ENCODE measurements around the gene SPOCK1.

Gene SPOCK1

GRCh38 chr5:137470111-137470920, 28.8 kb downstream of the SPOCK1 start:
- ChIA-PET CTCF (interaction anchor here (1.1 kb wide), 1 partner anchor 21 kb away, joined by 3 read pairs; no protein-coding TSS in a partner anchor), POLR2A (no interaction called here)
- no peak for DNase-seq (ENCODE audit: extremely low spot score)
- TF ChIP-seq SUZ12 (IDR thresholded peaks at IDR 0.05) (no peak), CTBP1 (IDR thresholded peaks at IDR 0.05; ENCODE audit: borderline replicate concordance) (no peak), FOXK2 (IDR thresholded peaks at IDR 0.05) (no peak), ZNF384 (IDR thresholded peaks at IDR 0.05) (no peak), ELF4 (IDR thresholded peaks at IDR 0.05) (no peak), ARNT (IDR thresholded peaks at IDR 0.05) (no peak), FOXA1 (IDR thresholded peaks at IDR 0.05) (no peak), LEF1 (IDR thresholded peaks at IDR 0.05; ENCODE audit: borderline replicate concordance) (no peak), PKNOX1 (IDR thresholded peaks at IDR 0.05) (no peak), SP1 (IDR thresholded peaks at IDR 0.05) (no peak)

- TF ChIP-seq HDGF (IDR thresholded peaks at IDR 0.05; ENCODE audit: borderline replicate concordance) (no peak), CTBP1 (IDR thresholded peaks at IDR 0.05; ENCODE audit: borderline replicate concordance) (no peak), TARDBP (IDR thresholded peaks at IDR 0.05) (no peak), SUZ12 (IDR thresholded peaks at IDR 0.05) (no peak), ZNF384 (IDR thresholded peaks at IDR 0.05) (no peak), FOXK2 (IDR thresholded peaks at IDR 0.05) (no peak), FOXM1 (IDR thresholded peaks at IDR 0.05; ENCODE audit: borderline replicate concordance) (no peak), ARNT (IDR thresholded peaks at IDR 0.05) (no peak), SP1 (IDR thresholded peaks at IDR 0.05) (no peak), ELF4 (IDR thresholded peaks at IDR 0.05) (no peak), LEF1 (IDR thresholded peaks at IDR 0.05; ENCODE audit: borderline replicate concordance) (no peak), BHLHE40 (IDR thresholded peaks at IDR 0.05; ENCODE audit: borderline replicate concordance) (no peak), L3MBTL2 (conservative IDR thresholded peaks at IDR 0.05) (no peak), FOXA1 (IDR thresholded peaks at IDR 0.05) (no peak), NFRKB (IDR thresholded peaks at IDR 0.05) (no peak), PKNOX1 (IDR thresholded peaks at IDR 0.05) (no peak)
- ChIA-PET CTCF (no interaction called here), POLR2A (no interaction called here)
- DNase-seq (ENCODE audit: extremely low spot score), result no peak
These were observed 32.2 kb downstream of the SPOCK1 start for GRCh38 chr5:137466889-137467288.

GRCh38 chr5:137465930-137466329, 33.2 kb downstream of the SPOCK1 start:
- no peak for TF ChIP-seq ZNF384 (IDR thresholded peaks at IDR 0.05)
- no peak for TF ChIP-seq CTBP1 (IDR thresholded peaks at IDR 0.05; ENCODE audit: borderline replicate concordance)
- no peak for TF ChIP-seq ELF4 (IDR thresholded peaks at IDR 0.05)
- TF ChIP-seq HDGF (IDR thresholded peaks at IDR 0.05; ENCODE audit: borderline replicate concordance), result no peak
- TF ChIP-seq FOXM1 (IDR thresholded peaks at IDR 0.05; ENCODE audit: borderline replicate concordance), result no peak
- TF ChIP-seq L3MBTL2 (conservative IDR thresholded peaks at IDR 0.05), result no peak
- no peak for TF ChIP-seq FOXK2 (IDR thresholded peaks at IDR 0.05)
- TF ChIP-seq SUZ12 (IDR thresholded peaks at IDR 0.05), result no peak
- TF ChIP-seq BHLHE40 (IDR thresholded peaks at IDR 0.05; ENCODE audit: borderline replicate concordance), result no peak
- TF ChIP-seq ARNT (IDR thresholded peaks at IDR 0.05), result no peak
- no peak for TF ChIP-seq TARDBP (IDR thresholded peaks at IDR 0.05)
- TF ChIP-seq FOXA1 (IDR thresholded peaks at IDR 0.05), result no peak
- TF ChIP-seq SP1 (IDR thresholded peaks at IDR 0.05), result no peak
- no peak for TF ChIP-seq NFRKB (IDR thresholded peaks at IDR 0.05)
- TF ChIP-seq PKNOX1 (IDR thresholded peaks at IDR 0.05), result no peak
- no peak for TF ChIP-seq LEF1 (IDR thresholded peaks at IDR 0.05; ENCODE audit: borderline replicate concordance)
- POLR2A ChIA-PET, result no interaction called here
- CTCF ChIA-PET, result no interaction called here
- DNase-seq (ENCODE audit: extremely low spot score), result no peak

- no peak for DNase-seq (ENCODE audit: extremely low spot score)
- ChIA-PET CTCF (no interaction called here), POLR2A (no interaction called here)
- TF ChIP-seq L3MBTL2 (conservative IDR thresholded peaks at IDR 0.05) (no peak), TARDBP (IDR thresholded peaks at IDR 0.05) (no peak), ARNT (IDR thresholded peaks at IDR 0.05) (no peak), NFRKB (IDR thresholded peaks at IDR 0.05) (no peak), PKNOX1 (IDR thresholded peaks at IDR 0.05) (no peak), SP1 (IDR thresholded peaks at IDR 0.05) (no peak), CTBP1 (IDR thresholded peaks at IDR 0.05; ENCODE audit: borderline replicate concordance) (no peak)
These were observed 36.2 kb downstream of the SPOCK1 start for GRCh38 chr5:137462816-137463520.

GRCh38 chr5:137462265-137462590, 36.9 kb downstream of the SPOCK1 start:
- ChIA-PET CTCF (interaction anchor here (0.7 kb wide), 1 partner anchor 215 kb away, joined by 4 read pairs; no protein-coding TSS in a partner anchor), POLR2A (no interaction called here)
- no peak for DNase-seq (ENCODE audit: extremely low spot score)
- no peak for TF ChIP-seq PKNOX1 (IDR thresholded peaks at IDR 0.05)
- no peak for TF ChIP-seq NFRKB (IDR thresholded peaks at IDR 0.05)
- no peak for TF ChIP-seq ARNT (IDR thresholded peaks at IDR 0.05)
- no peak for TF ChIP-seq FOXK2 (IDR thresholded peaks at IDR 0.05)
- TF ChIP-seq ZNF384 (IDR thresholded peaks at IDR 0.05), result no peak
- TF ChIP-seq BHLHE40 (IDR thresholded peaks at IDR 0.05; ENCODE audit: borderline replicate concordance), result no peak
- no peak for TF ChIP-seq TARDBP (IDR thresholded peaks at IDR 0.05)
- TF ChIP-seq L3MBTL2 (conservative IDR thresholded peaks at IDR 0.05), result no peak
- TF ChIP-seq SP1 (IDR thresholded peaks at IDR 0.05), result no peak
- TF ChIP-seq HDGF (IDR thresholded peaks at IDR 0.05; ENCODE audit: borderline replicate concordance), result no peak
- no peak for TF ChIP-seq FOXA1 (IDR thresholded peaks at IDR 0.05)
- TF ChIP-seq CTBP1 (IDR thresholded peaks at IDR 0.05; ENCODE audit: borderline replicate concordance), result no peak
- no peak for TF ChIP-seq LEF1 (IDR thresholded peaks at IDR 0.05; ENCODE audit: borderline replicate concordance)
- no peak for TF ChIP-seq SUZ12 (IDR thresholded peaks at IDR 0.05)
- TF ChIP-seq FOXM1 (IDR thresholded peaks at IDR 0.05; ENCODE audit: borderline replicate concordance), result no peak
- no peak for TF ChIP-seq ELF4 (IDR thresholded peaks at IDR 0.05)

Measured in HEK293T (cell line).